ENCODE measurements around the gene SLC25A26. TPM values are rescaled to one million over a fixed set of nuclear protein-coding genes. Genes with fewer than 3 reads are reported as not detected.

SLC25A26 gene
- total RNA-seq, 1 donor from 2014 or later = 15.5 TPM

DNA sequence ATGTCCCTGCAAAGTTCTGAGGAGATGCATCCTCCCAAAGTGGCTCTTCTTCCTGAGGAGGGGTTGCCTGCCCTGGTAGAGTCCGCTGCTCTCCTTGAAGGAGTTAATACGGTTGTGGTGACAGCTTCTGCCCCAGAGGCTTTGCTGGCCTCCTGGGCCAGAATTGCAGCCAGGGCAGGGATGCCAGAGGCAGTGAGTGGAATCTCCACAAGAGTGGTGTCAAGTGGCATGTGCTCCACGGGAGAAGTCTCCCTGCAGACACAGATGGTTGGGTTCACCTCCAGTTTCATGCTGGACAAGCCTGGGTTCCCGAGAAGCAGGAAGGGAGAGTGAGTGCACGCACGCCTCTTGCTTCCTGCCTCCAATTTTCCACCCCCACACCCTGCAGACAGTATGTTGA lies 105.5 kb downstream of the SLC25A26 start:
- DNase-seq = no peak

DNA sequence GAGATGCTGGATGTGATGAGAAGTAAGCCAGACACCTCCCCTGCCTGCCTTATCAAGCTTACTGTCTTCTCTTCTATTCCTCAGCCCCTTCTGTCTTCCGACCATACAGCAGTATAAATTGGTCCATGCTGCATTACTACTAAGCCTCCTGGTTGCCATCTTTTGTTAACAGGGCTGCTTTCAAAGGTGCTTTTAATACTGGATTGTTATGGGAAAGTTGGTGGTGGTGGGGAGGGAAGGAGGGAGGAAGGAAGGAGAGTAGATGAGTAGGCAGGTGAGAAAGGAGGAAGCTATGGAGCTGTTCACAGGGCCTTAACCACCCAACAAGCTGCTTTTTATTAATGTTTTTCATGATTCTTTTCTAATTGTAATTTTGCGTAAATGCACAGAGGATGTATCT lies 114.9 kb downstream of the SLC25A26 start:
- no peak for DNase-seq

- peak; percentile 55 for DNase-seq
These were observed 115.5 kb downstream of the SLC25A26 start for GRCh38 chr3:66336333-66336766.

DNA sequence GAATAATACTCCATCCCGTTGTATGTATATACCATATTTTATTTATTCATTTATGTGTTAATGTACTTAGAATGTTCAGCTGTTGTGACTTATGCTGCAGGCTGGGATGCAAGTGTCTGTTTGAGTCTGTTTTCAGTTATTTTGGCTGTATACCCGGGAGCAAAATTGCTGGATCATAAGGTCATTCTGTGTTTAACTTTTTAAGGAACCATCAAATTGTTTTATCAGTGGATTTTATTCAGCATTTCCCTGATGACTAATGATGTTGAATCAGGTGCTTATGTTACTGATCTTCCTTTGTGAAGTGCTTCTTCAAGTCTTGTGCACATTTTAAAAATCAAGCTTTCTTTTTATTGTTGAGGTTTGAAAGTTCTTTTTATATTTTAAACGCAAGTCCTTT lies 118.1 kb downstream of the SLC25A26 start:
- no peak for DNase-seq

GRCh38 chr3:66342717-66343356 lies 122.0 kb downstream of the SLC25A26 start:
- DNase-seq = peak; percentile 93

DNA sequence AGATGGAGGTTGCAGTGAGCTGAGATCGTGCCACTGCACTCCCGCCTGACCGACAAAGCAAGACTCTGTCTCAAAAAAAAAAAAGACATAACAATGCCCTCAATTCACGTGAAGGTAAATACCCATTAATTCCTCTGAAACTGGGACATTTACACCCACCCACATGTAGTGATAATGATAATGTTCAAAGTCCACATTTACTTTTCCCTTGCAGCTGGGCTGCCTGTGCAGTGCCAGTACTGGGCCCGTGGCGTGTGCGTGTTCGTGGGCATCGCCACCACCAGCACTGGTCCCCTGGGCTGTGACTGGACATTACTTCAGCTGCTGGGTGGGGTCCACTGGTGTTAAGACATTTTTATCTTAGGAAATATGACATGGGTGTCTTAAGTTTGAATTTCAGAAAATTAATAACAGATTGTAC lies 123.6 kb downstream of the SLC25A26 start:
- DNase-seq = no peak

DNA sequence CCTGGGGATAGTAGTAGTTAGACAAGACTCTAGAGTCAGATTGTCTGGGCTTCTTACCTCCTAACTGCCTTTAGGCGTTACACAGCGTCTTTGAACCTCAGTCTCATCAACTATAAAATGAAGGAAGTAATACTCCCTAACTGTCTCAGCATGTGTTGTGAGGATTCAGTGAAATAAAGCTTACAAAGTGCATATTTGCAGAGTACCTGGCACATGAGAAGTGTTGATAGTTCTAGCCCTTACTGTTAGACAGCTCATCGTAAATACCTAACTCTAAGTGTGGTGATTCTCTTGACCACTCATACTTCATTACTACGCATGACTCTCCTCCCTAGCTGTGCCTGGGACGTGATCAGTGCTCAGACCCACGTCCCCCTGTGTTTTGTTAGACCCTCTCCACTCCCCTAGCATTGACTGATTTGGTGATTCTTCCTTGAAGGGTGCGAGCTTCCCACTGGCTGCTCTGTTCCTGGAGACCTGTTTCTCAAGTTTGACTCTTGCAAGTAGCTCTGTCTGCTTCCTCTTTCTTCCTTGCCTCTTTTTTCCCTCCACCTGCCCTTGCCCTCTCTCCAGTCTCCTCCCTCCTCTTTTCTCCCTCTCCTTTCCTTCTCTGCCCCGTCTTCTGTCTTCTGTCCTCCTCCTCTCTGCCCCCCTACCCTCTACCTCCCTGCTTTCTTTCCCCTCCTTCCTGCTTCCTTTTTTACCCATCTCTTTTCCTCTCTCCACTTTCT lies 124.2 kb downstream of the SLC25A26 start:
- peak; percentile 6 for DNase-seq

GRCh38 chr3:66348704-66349103 lies 127.9 kb downstream of the SLC25A26 start:
- peak; percentile 68 for DNase-seq

GRCh38 chr3:66350601-66351000 lies 129.8 kb downstream of the SLC25A26 start:
- no peak for DNase-seq

GRCh38 chr3:66353039-66353438 lies 132.2 kb downstream of the SLC25A26 start:
- no peak for DNase-seq

DNA sequence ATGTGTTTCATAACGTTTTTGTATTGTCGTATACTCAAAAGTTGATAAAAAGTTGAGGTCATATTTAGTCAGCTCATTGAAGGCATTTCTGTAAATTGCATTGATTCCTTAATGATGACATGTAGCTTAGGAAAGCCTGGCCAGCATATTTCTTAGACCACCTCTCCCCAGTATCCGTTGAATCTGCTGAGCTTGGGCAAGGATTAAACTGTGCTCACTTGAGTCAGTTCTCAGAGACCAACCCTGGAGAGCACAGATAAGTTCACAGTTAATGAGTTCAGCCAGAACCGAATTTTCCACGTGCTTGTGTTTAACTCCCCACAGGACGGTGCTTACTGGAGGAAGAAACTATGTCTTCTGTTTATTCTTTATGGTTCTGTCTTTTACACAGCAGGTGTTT lies 132.7 kb downstream of the SLC25A26 start:
- DNase-seq = no peak

GRCh38 chr3:66354001-66354400 lies 133.2 kb downstream of the SLC25A26 start:
- no peak for DNase-seq

- DNase-seq = no peak
These were observed 134.6 kb downstream of the SLC25A26 start for GRCh38 chr3:66355394-66355793.

GRCh38 chr3:66355997-66356396 lies 135.2 kb downstream of the SLC25A26 start:
- no peak for DNase-seq

DNA sequence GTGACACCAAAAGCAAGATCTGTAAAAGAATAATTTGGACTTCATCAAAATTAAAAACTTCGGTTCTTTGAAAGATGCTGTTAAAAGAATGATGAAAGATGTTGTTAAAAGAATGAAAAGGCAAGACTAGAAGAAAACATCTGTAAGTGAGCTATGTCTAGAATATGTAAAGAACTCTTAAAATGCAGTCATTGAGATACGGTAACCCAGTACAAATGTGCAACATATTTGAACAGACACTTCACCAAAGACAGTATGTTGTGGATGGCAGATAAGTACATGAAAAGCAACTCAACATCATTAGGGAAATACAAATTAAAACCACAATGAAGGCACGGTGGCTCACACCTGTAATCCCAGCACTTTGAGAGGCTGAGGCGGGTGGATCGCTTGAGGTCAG lies 140.6 kb downstream of the SLC25A26 start:
- DNase-seq = no peak

GRCh38 chr3:66362541-66362941 lies 141.7 kb downstream of the SLC25A26 start:
- peak; percentile 85 for DNase-seq

DNA sequence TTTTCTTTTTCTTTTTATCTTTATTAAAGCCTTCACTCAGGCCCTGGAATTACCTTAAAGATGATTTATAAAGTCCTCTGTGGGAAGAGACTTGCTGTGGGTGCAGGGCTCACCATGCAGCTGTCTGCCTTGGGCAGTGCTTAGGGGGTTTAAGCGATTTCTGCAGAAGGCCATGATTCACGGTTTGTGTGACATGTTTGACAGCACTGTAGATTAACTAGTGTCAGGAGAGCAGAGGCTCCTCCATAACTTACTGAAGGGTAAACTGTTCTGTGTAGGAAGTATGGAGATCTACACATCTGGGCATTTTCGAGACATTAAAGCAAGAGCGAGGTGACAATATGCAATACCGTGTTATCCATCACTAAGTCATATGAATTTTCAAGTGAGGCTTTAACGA lies 142.3 kb downstream of the SLC25A26 start:
- DNase-seq = no peak

- no peak for DNase-seq
These were observed 144.3 kb downstream of the SLC25A26 start for GRCh38 chr3:66365080-66365479.

DNA sequence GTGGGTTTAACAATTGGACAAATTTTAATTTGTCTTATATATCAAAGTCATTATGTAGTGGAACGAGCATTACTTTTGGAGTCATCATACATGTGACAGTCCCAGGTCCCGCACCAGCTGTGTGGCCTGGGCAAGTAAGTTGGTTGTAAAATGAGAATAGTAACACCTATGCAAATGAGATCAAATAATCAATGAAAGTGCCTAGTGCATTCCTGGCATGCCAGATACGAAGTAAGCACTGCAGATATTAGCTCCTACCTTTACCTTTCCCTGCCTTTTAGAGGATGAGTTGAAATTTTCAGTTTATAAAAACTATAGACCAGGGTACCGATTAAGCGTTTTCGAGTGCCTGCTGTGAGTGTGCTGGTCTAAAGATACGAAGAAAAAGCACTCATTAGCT lies 145.9 kb downstream of the SLC25A26 start:
- no peak for DNase-seq

DNA sequence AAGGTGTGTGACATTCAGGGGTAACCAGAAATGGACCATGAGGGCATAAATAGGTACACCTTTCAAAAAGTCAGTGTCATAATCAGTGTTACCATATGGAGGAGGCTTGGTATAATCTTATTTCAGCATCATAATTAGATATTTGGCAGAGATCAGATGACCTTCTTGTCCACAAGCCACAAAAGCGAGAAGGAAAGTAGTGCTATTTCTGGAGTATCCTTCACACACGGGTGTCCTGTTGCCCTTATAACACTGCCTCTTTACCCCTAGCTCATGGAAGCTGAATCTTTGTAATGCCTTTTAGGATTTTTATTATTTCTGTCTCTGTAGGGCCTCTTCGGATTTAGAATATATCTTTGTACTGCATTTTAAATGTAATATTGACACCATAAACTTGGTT lies 147.2 kb downstream of the SLC25A26 start:
- DNase-seq = no peak

GRCh38 chr3:66370179-66370578 lies 149.4 kb downstream of the SLC25A26 start:
- no peak for DNase-seq

- no peak for DNase-seq
These were observed 150.6 kb downstream of the SLC25A26 start for GRCh38 chr3:66371432-66371831.

- no peak for DNase-seq
These were observed 152.0 kb downstream of the SLC25A26 start for GRCh38 chr3:66372681-66373350.

DNA sequence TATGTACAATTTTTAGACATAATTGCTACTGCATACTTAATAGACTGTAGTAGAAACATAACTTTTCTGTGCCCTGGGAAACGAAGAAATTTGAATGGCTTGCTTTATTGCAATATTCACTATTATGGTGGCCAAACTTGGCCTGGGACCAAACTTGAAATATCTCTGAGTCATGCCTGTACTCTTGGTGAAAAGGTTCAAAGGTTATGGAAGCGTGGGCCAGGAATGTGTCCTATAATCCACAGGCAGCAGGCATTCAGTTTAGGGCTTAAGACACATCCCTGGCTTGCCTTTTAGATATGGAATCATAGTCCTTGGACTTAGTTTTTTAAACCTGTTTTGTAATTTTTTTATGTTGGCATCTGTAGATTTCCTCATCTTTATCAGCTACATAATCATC lies 155.8 kb downstream of the SLC25A26 start:
- DNase-seq = no peak

Measured in skin of body (tissue), 2 donors.